Caco-2 (cell line): ENCODE data around the gene RNU5B-1. TPM values are rescaled to one million over a fixed set of nuclear protein-coding genes. Genes with fewer than 3 reads are reported as not detected.

Source experiments
- BruUV-seq: library from RNA; stranded (reverse); fragments of 400-500 nt; replicated peaks from 2 replicates; lab custom pipeline; 2021; lab: Mats Ljungman, UMichigan
- CTCF ChIA-PET: fragments of 300-600 bp; sonication (Branson Sonifier 250); formaldehyde crosslinking; loops from one replicate; lab custom pipeline; 2022; ENCODE audit warnings: antibody characterized with exemption; lab: Charles Lee
- POLR2A ChIA-PET: fragments of 300-600 bp; sonication (Branson Sonifier 250); formaldehyde crosslinking; loops from one replicate; lab custom pipeline; 2022; ENCODE audit warnings: antibody characterized with exemption; lab: Charles Lee
- DNase-seq, 2 experiments: peaks; one replicate each; pipeline versions ENCODE4 v3.0.0 to v3.0.0-alpha.2; 2020 to 2022
- H3K27me3 ChIP-seq: replicated peaks from 2 replicates; pipeline ENCODE4 v1.6.0; 2011; ENCODE audit warnings: low read length; ENCODE audit not compliant: control insufficient read depth, insufficient read depth
- H3K36me3 ChIP-seq: 2 replicates; pipeline ENCODE4 v1.5.1; 2011; ENCODE audit warnings: low read length; ENCODE audit not compliant: control insufficient read depth, insufficient read depth
- H3K4me1 ChIP-seq: fragments of 250-450 bp; sonication (Bioruptor Pico); 2 replicates; pipeline ENCODE4 v1.5.1; 2020; ENCODE audit warnings: mild to moderate bottlenecking
- H3K4me3 ChIP-seq: 2 replicates; pipeline ENCODE4 v1.5.1; 2011; ENCODE audit warnings: low read depth, mild to moderate bottlenecking, control low read depth, low read length
- H3K9me3 ChIP-seq: fragments of 250-450 bp; sonication (Bioruptor Pico); 2 replicates; pipeline ENCODE4 v1.5.1; 2020; ENCODE audit warnings: mild to moderate bottlenecking, moderate library complexity
- H3K27ac Mint-ChIP-seq: one replicate; pipeline ENCODE4 v1.8.0; 2022; ENCODE audit warnings: mixed read lengths; ENCODE audit not compliant: unreplicated experiment
- H3K27me3 Mint-ChIP-seq: one replicate; pipeline ENCODE4 v1.8.0; 2022; ENCODE audit warnings: mixed read lengths; ENCODE audit not compliant: insufficient read depth, unreplicated experiment
- H3K36me3 Mint-ChIP-seq: one replicate; pipeline ENCODE4 v1.8.0; 2022; ENCODE audit warnings: mild to moderate bottlenecking, mixed read lengths; ENCODE audit not compliant: insufficient read depth, unreplicated experiment
- H3K4me1 Mint-ChIP-seq: one replicate; pipeline ENCODE4 v1.8.0; 2022; ENCODE audit warnings: low read depth, mixed read lengths; ENCODE audit not compliant: unreplicated experiment
- H3K4me3 Mint-ChIP-seq: one replicate; pipeline ENCODE4 v1.8.0; 2022; ENCODE audit warnings: mild to moderate bottlenecking, moderate library complexity, mixed read lengths; ENCODE audit not compliant: unreplicated experiment
- H3K9me3 Mint-ChIP-seq: one replicate; pipeline ENCODE4 v1.8.0; 2022; ENCODE audit warnings: mixed read lengths; ENCODE audit not compliant: unreplicated experiment
- intact Hi-C: fragments of 100-400 bp; cut with micrococcal nuclease; formaldehyde crosslinking; loops from one replicate; pipeline ENCODE4 v1.10.0; 2022; ENCODE audit not compliant: unreplicated experiment
- total RNA-seq: library from RNA; stranded (reverse); gene quantifications from 2 replicates; pipeline ENCODE4 v1.2.3, GENCODE V29; 2022
- TF ChIP-seq, protein P1 (sequence below), 2 experiments: fragments of 200-600 bp in 1 of 2; IDR thresholded peaks; 1 replicate in 1 of 2; 2 replicates in 1 of 2; pipeline versions ENCODE4 v1.5.1 to v1.8.0; 2011 to 2022; ENCODE audit warnings: antibody characterized with exemption in 1 of 2, control low read depth in 1 of 2, inconsistent platforms in 1 of 2, low read depth in 1 of 2, low read length in 1 of 2, mild to moderate bottlenecking in 1 of 2, moderate library complexity in 1 of 2; ENCODE audit not compliant: insufficient read depth in 1 of 2, severe bottlenecking in 1 of 2, unreplicated experiment in 1 of 2

Gene RNU5B-1
- total RNA-seq, 1 experiment from 2014 or later: not detected

- BruUV-seq: no TSS peak
- H3K27me3 ChIP-seq: no peaks in the 10 kb centered on the region
- DNase-seq: no peak
- no peaks in the 10 kb centered on the region for H3K9me3 ChIP-seq
- Mint-ChIP-seq H3K4me1 (peaks cover 33% of the 10 kb centered on the region), H3K27ac (no peak overlapping the region), H3K36me3 (peaks cover 16% of the 10 kb centered on the region), H3K9me3 (no peaks in the 10 kb centered on the region), H3K27me3 (no peaks in the 10 kb centered on the region), H3K4me3 (no peak overlapping the region)
- POLR2A ChIA-PET: interaction anchor here (0.6 to 0.8 kb wide), 2 partner anchors 15 to 152 kb away, joined by 3 to 6 read pairs; partner anchors contain the start of gene RNU5B-1
- H3K36me3 ChIP-seq: no peaks in the 10 kb centered on the region
- CTCF ChIA-PET: interaction anchor here (0.7 kb wide), 1 partner anchor 104 kb away, joined by 3 read pairs; no protein-coding TSS in a partner anchor
- intact Hi-C loops: no loop called here
- H3K4me1 ChIP-seq: peaks cover 32% of the 10 kb centered on the region
- TF ChIP-seq, protein P1, sequence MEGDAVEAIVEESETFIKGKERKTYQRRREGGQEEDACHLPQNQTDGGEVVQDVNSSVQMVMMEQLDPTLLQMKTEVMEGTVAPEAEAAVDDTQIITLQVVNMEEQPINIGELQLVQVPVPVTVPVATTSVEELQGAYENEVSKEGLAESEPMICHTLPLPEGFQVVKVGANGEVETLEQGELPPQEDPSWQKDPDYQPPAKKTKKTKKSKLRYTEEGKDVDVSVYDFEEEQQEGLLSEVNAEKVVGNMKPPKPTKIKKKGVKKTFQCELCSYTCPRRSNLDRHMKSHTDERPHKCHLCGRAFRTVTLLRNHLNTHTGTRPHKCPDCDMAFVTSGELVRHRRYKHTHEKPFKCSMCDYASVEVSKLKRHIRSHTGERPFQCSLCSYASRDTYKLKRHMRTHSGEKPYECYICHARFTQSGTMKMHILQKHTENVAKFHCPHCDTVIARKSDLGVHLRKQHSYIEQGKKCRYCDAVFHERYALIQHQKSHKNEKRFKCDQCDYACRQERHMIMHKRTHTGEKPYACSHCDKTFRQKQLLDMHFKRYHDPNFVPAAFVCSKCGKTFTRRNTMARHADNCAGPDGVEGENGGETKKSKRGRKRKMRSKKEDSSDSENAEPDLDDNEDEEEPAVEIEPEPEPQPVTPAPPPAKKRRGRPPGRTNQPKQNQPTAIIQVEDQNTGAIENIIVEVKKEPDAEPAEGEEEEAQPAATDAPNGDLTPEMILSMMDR (IDR thresholded peaks at IDR 0.05; ENCODE audit: insufficient read depth in 1 of 2, low read depth in 1 of 2, low read length in 1 of 2, severe bottlenecking in 1 of 2, unreplicated experiment in 1 of 2): no peak
- H3K4me3 ChIP-seq: no peak overlapping the region
These were observed 14.2 kb upstream of the RNU5B-1 start for GRCh38 chr15:65290228-65290627.

DNA sequence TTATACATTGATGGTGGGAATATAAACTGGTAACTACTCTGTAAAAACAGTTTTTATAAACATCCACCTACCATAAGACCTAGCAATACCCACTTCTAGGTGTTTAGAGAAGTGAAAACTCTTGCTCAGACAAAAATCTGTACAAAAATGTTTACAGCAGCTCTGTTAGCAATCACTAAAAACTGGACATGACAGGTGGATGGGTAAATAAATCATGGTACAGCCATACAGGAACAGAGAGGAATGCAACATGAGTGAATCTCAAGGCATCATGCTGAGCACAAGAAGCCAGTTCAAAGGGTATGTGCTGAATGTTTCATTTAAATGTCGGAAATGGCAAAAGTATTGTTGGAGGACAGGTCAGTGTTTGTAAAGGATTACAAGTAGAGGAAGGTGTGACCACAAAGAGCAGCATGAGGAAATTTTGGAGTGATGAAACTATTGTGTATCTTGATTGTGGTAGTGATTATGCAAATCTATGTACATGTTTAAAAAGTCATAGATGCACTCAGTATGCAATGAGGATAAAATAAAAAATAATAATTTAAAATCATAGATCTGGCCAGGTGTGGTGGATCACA is 11.4 kb upstream of the RNU5B-1 start:
- peaks cover 28% of the 10 kb centered on the region for H3K4me1 Mint-ChIP-seq
- Histone ChIP-seq H3K36me3 (no peaks in the 10 kb centered on the region), H3K4me1 (peaks cover 22% of the 10 kb centered on the region), H3K27me3 (no peaks in the 10 kb centered on the region), H3K4me3 (no peak overlapping the region), H3K9me3 (no peaks in the 10 kb centered on the region)
- peak in 1 of 2 experiments; percentile 29 for DNase-seq
- H3K27ac Mint-ChIP-seq: no peak overlapping the region
- intact Hi-C loops: no loop called here
- ChIA-PET CTCF (no interaction called here), POLR2A (interaction anchor here (1.1 kb wide), 1 partner anchor 12 kb away, joined by 4 read pairs; the partner anchor contains the start of gene RNU5B-1)
- TF ChIP-seq, protein P1 (IDR thresholded peaks at IDR 0.05; ENCODE audit: insufficient read depth in 1 of 2, low read depth in 1 of 2, low read length in 1 of 2, severe bottlenecking in 1 of 2, unreplicated experiment in 1 of 2): no peak
- no TSS peak for BruUV-seq
- H3K4me3 Mint-ChIP-seq: no peak overlapping the region
- no peaks in the 10 kb centered on the region for H3K27me3 Mint-ChIP-seq
- no peaks in the 10 kb centered on the region for H3K9me3 Mint-ChIP-seq
- H3K36me3 Mint-ChIP-seq: peaks cover 26% of the 10 kb centered on the region

DNA sequence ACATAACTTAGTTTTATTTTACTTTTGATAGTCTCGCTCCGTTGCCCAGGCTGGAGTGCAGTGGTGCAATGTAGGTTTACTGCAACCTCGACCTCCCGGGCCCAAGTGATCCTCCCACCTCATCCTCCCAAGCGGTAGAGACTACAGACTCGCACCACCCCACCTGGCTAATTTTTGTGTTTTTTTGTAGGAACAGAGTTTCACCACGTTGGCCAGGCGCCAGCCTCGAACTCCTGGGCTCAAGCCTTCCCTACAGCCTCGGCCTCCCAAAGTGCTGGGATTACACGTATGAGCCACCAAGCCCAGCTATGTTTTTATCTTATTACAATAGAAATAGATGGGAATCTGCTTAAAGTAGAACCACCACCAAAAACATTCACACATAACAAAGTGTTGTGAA is 5.7 kb upstream of the RNU5B-1 start:
- H3K9me3 Mint-ChIP-seq: no peaks in the 10 kb centered on the region
- DNase-seq: no peak
- CTCF ChIA-PET: no interaction called here
- H3K9me3 ChIP-seq: no peaks in the 10 kb centered on the region
- POLR2A ChIA-PET: no interaction called here
- H3K27ac Mint-ChIP-seq: peak overlapping the region; percentile 61
- H3K4me1 Mint-ChIP-seq: no peaks in the 10 kb centered on the region
- no peak overlapping the region for H3K4me3 ChIP-seq
- H3K36me3 Mint-ChIP-seq: peaks cover 43% of the 10 kb centered on the region
- H3K27me3 ChIP-seq: no peaks in the 10 kb centered on the region
- no peak overlapping the region for H3K4me3 Mint-ChIP-seq
- H3K36me3 ChIP-seq: no peaks in the 10 kb centered on the region
- TF ChIP-seq, protein P1 (IDR thresholded peaks at IDR 0.05; ENCODE audit: insufficient read depth in 1 of 2, low read depth in 1 of 2, low read length in 1 of 2, severe bottlenecking in 1 of 2, unreplicated experiment in 1 of 2): no peak
- peaks cover 9% of the 10 kb centered on the region; the same call in 1 of the 2 replicates for H3K4me1 ChIP-seq
- intact Hi-C loops: loop anchor here (5.0 kb wide), 1 partner anchor 166 kb away; the partner anchor contains the start of gene PDCD7
- no TSS peak for BruUV-seq
- H3K27me3 Mint-ChIP-seq: no peaks in the 10 kb centered on the region
